Nephron (organoid): ENCODE measurements around the gene COPZ1.
A peak's percentile ranks its signal among the peaks of the same experiment; 100 is the strongest.

Experiments
- H3K27ac Mint-ChIP-seq, 3 experiments: 2 replicates each; pipeline ENCODE4 v1.8.0; 2020; ENCODE audit warnings: mixed read lengths in 3 of 3, mild to moderate bottlenecking in 2 of 3, moderate library complexity in 1 of 3
- H3K27me3 Mint-ChIP-seq: 2 replicates; pipeline ENCODE4 v1.8.0; 2021; ENCODE audit warnings: low read depth, mild to moderate bottlenecking, moderate library complexity, mixed read lengths
- H3K36me3 Mint-ChIP-seq: 2 replicates; pipeline ENCODE4 v1.8.0; 2020; ENCODE audit warnings: low read depth, mixed read lengths
- H3K4me1 Mint-ChIP-seq: 2 replicates; pipeline ENCODE4 v1.8.0; 2020; ENCODE audit warnings: mixed read lengths
- H3K4me3 Mint-ChIP-seq, 3 experiments: 2 replicates each; pipeline ENCODE4 v1.8.0; 2020; ENCODE audit warnings: mild to moderate bottlenecking in 3 of 3, mixed read lengths in 3 of 3, moderate library complexity in 2 of 3
- H3K9me3 Mint-ChIP-seq: 2 replicates; pipeline ENCODE4 v1.8.0; 2020; ENCODE audit warnings: mixed read lengths
- CTCF ChIP-seq, 3 experiments: fragments of 200-600 bp; sonication (generic); IDR thresholded peaks; one replicate each; pipeline ENCODE4 v1.5.0; 2021; ENCODE audit warnings: antibody characterized with exemption in 3 of 3; ENCODE audit not compliant: unreplicated experiment in 3 of 3

Gene COPZ1

GRCh38 chr12:54324617-54325441 is at the start of gene COPZ1:
COPZ1 (plus strand) TSS chr12:54325131; CDS start chr12:54325164, 33 bp downstream.
- Mint-ChIP-seq H3K36me3 (no peaks in the 10 kb centered on the region), H3K27me3 (no peaks in the 10 kb centered on the region), H3K4me3 (peak within 1 kb of the TSS; percentile 92 to 99 (median 93)), H3K4me1 (peaks cover 34% of the 10 kb centered on the region), H3K9me3 (no peaks in the 10 kb centered on the region), H3K27ac (peak within 1 kb of the TSS; percentile 96 to 99 (median 98))
- peak; percentile 51 to 78 (median 65) for TF ChIP-seq CTCF (IDR thresholded peaks at IDR 0.05; ENCODE audit: unreplicated experiment in 3 of 3)

GRCh38 chr12:54276368-54276767 is 48.6 kb upstream of the COPZ1 start:
- Mint-ChIP-seq H3K4me3 (peak overlapping the region; percentile 46 to 76 (median 58)), H3K36me3 (peaks cover 39% of the 10 kb centered on the region), H3K4me1 (peaks cover 44% of the 10 kb centered on the region), H3K27me3 (no peaks in the 10 kb centered on the region), H3K9me3 (no peaks in the 10 kb centered on the region), H3K27ac (peak overlapping the region; percentile 55 to 76 (median 76))
- no peak for TF ChIP-seq CTCF (IDR thresholded peaks at IDR 0.05; ENCODE audit: unreplicated experiment in 3 of 3)

- TF ChIP-seq CTCF (IDR thresholded peaks at IDR 0.05; ENCODE audit: unreplicated experiment in 3 of 3): no peak
- H3K27ac Mint-ChIP-seq: no peak overlapping the region
- no peak overlapping the region for H3K4me3 Mint-ChIP-seq
- peaks cover 26% of the 10 kb centered on the region for H3K36me3 Mint-ChIP-seq
- peaks cover 44% of the 10 kb centered on the region for H3K4me1 Mint-ChIP-seq
- H3K9me3 Mint-ChIP-seq: no peaks in the 10 kb centered on the region
- no peaks in the 10 kb centered on the region for H3K27me3 Mint-ChIP-seq
Measured at GRCh38 chr12:54277823-54278276, 47.1 kb upstream of the COPZ1 start.

- TF ChIP-seq CTCF (IDR thresholded peaks at IDR 0.05; ENCODE audit: unreplicated experiment in 3 of 3): no peak
- no peaks in the 10 kb centered on the region for H3K27me3 Mint-ChIP-seq
- H3K4me1 Mint-ChIP-seq: peaks cover 46% of the 10 kb centered on the region
- no peak overlapping the region for H3K27ac Mint-ChIP-seq
- no peak overlapping the region for H3K4me3 Mint-ChIP-seq
- H3K36me3 Mint-ChIP-seq: peaks cover 12% of the 10 kb centered on the region
- no peaks in the 10 kb centered on the region for H3K9me3 Mint-ChIP-seq
Measured at GRCh38 chr12:54279227-54279631, 45.7 kb upstream of the COPZ1 start.

GRCh38 chr12:54279632-54280467 is 45.1 kb upstream of the COPZ1 start, which contains the start of gene CBX5:
CBX5 (minus strand) TSS chr12:54280122; CDS start chr12:54257650, 22,472 bp downstream.
- Mint-ChIP-seq H3K9me3 (no peaks in the 10 kb centered on the region), H3K4me1 (peaks cover 47% of the 10 kb centered on the region), H3K27ac (no peak within 1 kb of the TSS), H3K36me3 (peaks cover 9% of the 10 kb centered on the region), H3K27me3 (no peaks in the 10 kb centered on the region), H3K4me3 (no peak within 1 kb of the TSS)
- TF ChIP-seq CTCF (IDR thresholded peaks at IDR 0.05; ENCODE audit: unreplicated experiment in 3 of 3): no peak
